Naive thymus-derived CD4-positive, alpha-beta T cell (primary cell): ENCODE measurements around the gene NPAS3. TPM values are rescaled to one million over a fixed set of nuclear protein-coding genes. Genes with fewer than 3 reads are reported as not detected.

Experiments used
- ATAC-seq: fragments of 150-1000 bp; cut with Tn5 transposase; 2 replicates; pipeline ENCODE4 v1.10.0; 2021; ENCODE audit warnings: mild to moderate bottlenecking, moderate library complexity
- CTCF ChIA-PET: fragments of 350-600 bp; sonication (Branson Sonifier 250); formaldehyde crosslinking; loops from one replicate; lab custom pipeline; 2021; ENCODE audit warnings: antibody characterized with exemption; lab: Charles Lee
- POLR2A ChIA-PET: fragments of 350-600 bp; sonication (Branson Sonifier 250); formaldehyde crosslinking; loops from one replicate; lab custom pipeline; 2021; ENCODE audit warnings: antibody characterized with exemption, inconsistent platforms; lab: Charles Lee
- DNase-seq, 9 donors: peaks; one replicate each; pipeline versions ENCODE4 v3.0.0 to v3.0.0-alpha.2; 2020 to 2022; ENCODE audit warnings: mixed read lengths in 1 of 9
- H3K27ac ChIP-seq: one replicate; pipeline ENCODE4 v1.7.0; 2013; ENCODE audit warnings: mild to moderate bottlenecking, low read depth, low read length, moderate library complexity
- H3K27me3 ChIP-seq, 2 donors: one replicate each; pipeline ENCODE4 v1.7.0; 2013; ENCODE audit warnings: low read length in 2 of 2, mild to moderate bottlenecking in 2 of 2, moderate library complexity in 2 of 2; ENCODE audit not compliant: control insufficient read depth in 2 of 2, insufficient read depth in 2 of 2
- H3K36me3 ChIP-seq, 3 experiments: 1 replicate in 2 of 3; 2 replicates in 1 of 3; pipeline ENCODE4 v1.7.0; 2013; ENCODE audit warnings: low read length in 3 of 3, mild to moderate bottlenecking in 3 of 3, moderate library complexity in 1 of 3; ENCODE audit not compliant: insufficient read depth in 3 of 3, control insufficient read depth in 2 of 3
- H3K4me1 ChIP-seq, 2 donors: one replicate each; pipeline ENCODE4 v1.7.0; 2013; ENCODE audit warnings: low read length in 2 of 2, mild to moderate bottlenecking in 2 of 2, moderate library complexity in 1 of 2; ENCODE audit not compliant: control insufficient read depth in 2 of 2, insufficient read depth in 2 of 2
- H3K4me3 ChIP-seq: 2 replicates; pipeline ENCODE4 v1.7.0; 2013; ENCODE audit warnings: mild to moderate bottlenecking, low read length
- H3K9me3 ChIP-seq, 3 experiments: 1 replicate in 2 of 3; 2 replicates in 1 of 3; pipeline ENCODE4 v1.7.0; 2013; ENCODE audit warnings: low read length in 3 of 3; ENCODE audit not compliant: control insufficient read depth in 2 of 3
- H3K27ac Mint-ChIP-seq, 9 donors: one replicate each; pipeline ENCODE4 v1.8.0; 2020 to 2022; ENCODE audit warnings: mixed read lengths in 9 of 9, mild to moderate bottlenecking in 8 of 9, moderate library complexity in 5 of 9, inconsistent platforms in 2 of 9
- H3K27me3 Mint-ChIP-seq, 5 donors: one replicate each; pipeline ENCODE4 v1.8.0; 2021 to 2022; ENCODE audit warnings: mixed read lengths in 5 of 5, mild to moderate bottlenecking in 1 of 5
- H3K36me3 Mint-ChIP-seq, 5 donors: one replicate each; pipeline ENCODE4 v1.8.0; 2020 to 2022; ENCODE audit warnings: mixed read lengths in 5 of 5, mild to moderate bottlenecking in 3 of 5, inconsistent platforms in 1 of 5
- H3K4me1 Mint-ChIP-seq, 7 donors: one replicate each; pipeline ENCODE4 v1.8.0; 2020 to 2022; ENCODE audit warnings: mixed read lengths in 7 of 7, mild to moderate bottlenecking in 3 of 7, inconsistent platforms in 1 of 7
- H3K4me3 Mint-ChIP-seq, 10 donors: one replicate each; pipeline ENCODE4 v1.8.0; 2020 to 2022; ENCODE audit warnings: mild to moderate bottlenecking in 10 of 10, mixed read lengths in 10 of 10, moderate library complexity in 6 of 10, inconsistent platforms in 2 of 10
- H3K9me3 Mint-ChIP-seq, 11 donors: one replicate each; pipeline ENCODE4 v1.8.0; 2020 to 2022; ENCODE audit warnings: mixed read lengths in 11 of 11, mild to moderate bottlenecking in 4 of 11, inconsistent platforms in 1 of 11, moderate library complexity in 1 of 11
- intact Hi-C, 2 donors: fragments of 100-400 bp; cut with micrococcal nuclease; formaldehyde crosslinking; loops; one replicate each; pipeline ENCODE4 v1.15.1; 2023
- polyA plus RNA-seq, 2 donors: library from polyadenylated mRNA; unstranded; fragments of 300-500 nt; fragmentation: Illumina TruSeq; gene quantifications; one replicate each; pipeline ENCODE4 v1.2.3, GENCODE V29; 2021
- total RNA-seq, 6 experiments: library from RNA in 5 of 6; stranded (reverse) in 5 of 6; gene quantifications; 1 replicate in 5 of 6; 2 replicates in 1 of 6; pipeline ENCODE4 v1.2.3 and lab custom pipeline; 2021 to 2026

Gene NPAS3
- total and polyA plus RNA-seq, 7 experiments from 2014 or later, result not detected

DNA sequence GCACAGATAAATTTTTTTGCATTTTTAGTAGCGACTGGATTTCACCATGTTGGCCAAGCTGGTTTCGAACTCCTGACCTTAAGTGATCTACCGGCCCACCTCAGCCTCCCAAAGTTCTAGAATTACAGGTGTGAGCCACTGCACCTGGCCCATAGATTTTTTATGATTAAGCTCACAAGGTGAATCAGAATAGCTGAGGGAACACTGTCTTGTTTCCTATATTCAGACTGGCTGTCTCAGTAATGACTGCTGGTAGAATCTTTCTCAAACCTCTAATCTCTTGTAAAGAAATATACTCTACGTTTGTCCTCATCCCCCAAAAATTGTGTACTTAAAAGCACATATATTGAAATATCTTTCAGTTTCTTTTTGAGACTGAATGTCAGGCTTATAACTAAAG is 650.1 kb downstream of the NPAS3 start:
- H3K4me3 Mint-ChIP-seq, result no peak overlapping the region
- no peaks in the 10 kb centered on the region for H3K36me3 Mint-ChIP-seq
- Histone ChIP-seq H3K27me3 (no peaks in the 10 kb centered on the region), H3K27ac (no peak overlapping the region), H3K9me3 (no peaks in the 10 kb centered on the region), H3K36me3 (no peaks in the 10 kb centered on the region), H3K4me3 (no peak overlapping the region), H3K4me1 (no peaks in the 10 kb centered on the region)
- ChIA-PET POLR2A (no interaction called here), CTCF (no interaction called here)
- ATAC-seq (no peak), DNase-seq (no peak)
- H3K4me1 Mint-ChIP-seq, result no peaks in the 10 kb centered on the region
- H3K27ac Mint-ChIP-seq, result no peak overlapping the region
- peaks cover 0 to 13% (median 0%) of the 10 kb centered on the region in 11 donors for H3K9me3 Mint-ChIP-seq
- intact Hi-C loops, result no loop called here
- peaks cover 0 to 5% (median 0%) of the 10 kb centered on the region in 5 donors for H3K27me3 Mint-ChIP-seq

DNA sequence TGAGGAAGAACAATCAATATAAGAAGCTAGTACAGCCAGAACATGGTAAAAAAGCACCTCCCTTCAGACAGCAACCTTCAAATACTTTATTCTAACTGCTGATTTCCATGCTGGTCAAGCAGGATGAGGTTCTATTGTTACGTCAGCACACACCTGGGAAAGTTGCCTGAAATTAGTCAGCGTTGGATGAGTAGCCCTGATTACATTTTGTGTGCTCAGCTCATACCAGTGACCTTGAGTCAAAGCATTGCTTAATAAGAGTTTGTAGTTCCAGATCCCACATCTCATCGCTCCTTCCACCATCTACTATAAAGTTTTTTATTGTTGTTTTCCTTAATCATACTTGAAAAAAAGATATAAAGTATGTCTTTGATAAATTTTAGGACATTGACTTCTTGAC is 650.7 kb downstream of the NPAS3 start:
- peaks cover 0 to 5% (median 0%) of the 10 kb centered on the region in 5 donors for H3K27me3 Mint-ChIP-seq
- H3K36me3 Mint-ChIP-seq, result no peaks in the 10 kb centered on the region
- ATAC-seq (no peak), DNase-seq (no peak)
- H3K4me3 Mint-ChIP-seq, result no peak overlapping the region
- ChIA-PET CTCF (no interaction called here), POLR2A (no interaction called here)
- H3K4me1 Mint-ChIP-seq, result no peaks in the 10 kb centered on the region
- no peaks in the 10 kb centered on the region for H3K27me3 ChIP-seq
- no peaks in the 10 kb centered on the region for H3K36me3 ChIP-seq
- H3K27ac Mint-ChIP-seq, result no peak overlapping the region
- H3K9me3 ChIP-seq, result no peaks in the 10 kb centered on the region
- peaks cover 0 to 13% (median 0%) of the 10 kb centered on the region in 11 donors for H3K9me3 Mint-ChIP-seq
- intact Hi-C loops, result no loop called here
- H3K4me1 ChIP-seq, result no peaks in the 10 kb centered on the region
- no peak overlapping the region for H3K27ac ChIP-seq
- H3K4me3 ChIP-seq, result no peak overlapping the region

DNA sequence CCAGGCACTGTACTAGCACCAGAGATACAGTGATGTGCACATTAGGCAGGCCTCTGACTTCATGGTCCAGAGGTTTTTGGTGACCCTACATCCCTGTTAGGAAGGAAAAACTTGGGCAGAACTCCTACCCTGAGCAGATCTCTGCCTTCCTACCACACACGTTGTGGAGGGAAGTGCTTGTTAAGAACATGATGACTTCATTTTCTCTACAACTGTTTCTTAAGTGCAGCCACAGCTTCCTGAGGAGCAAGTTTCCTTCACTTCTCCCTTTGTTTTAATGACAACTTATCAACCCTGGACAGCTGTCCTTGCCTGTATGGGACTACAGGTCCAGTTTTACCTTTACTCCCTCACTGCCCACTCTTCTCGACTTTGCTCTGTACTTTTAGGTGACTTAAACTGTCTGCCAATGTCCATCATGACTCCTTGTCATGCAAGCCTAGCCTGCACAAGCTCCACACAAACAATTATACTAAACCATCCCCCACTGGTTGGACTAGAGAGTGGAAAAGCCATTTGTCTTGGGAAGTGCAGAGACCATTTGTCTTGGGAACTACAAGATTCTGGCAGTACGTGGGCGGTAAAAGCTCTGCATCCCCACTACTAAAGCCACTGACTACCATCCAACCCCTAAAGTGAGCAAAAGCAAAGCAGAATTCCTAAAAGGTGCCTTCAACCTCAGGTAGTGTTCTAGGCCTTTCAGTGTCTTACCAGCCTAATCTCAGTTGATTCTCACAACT is 652.4 kb downstream of the NPAS3 start:
- ChIA-PET CTCF (no interaction called here), POLR2A (no interaction called here)
- Histone ChIP-seq H3K27me3 (no peaks in the 10 kb centered on the region), H3K27ac (no peak overlapping the region), H3K36me3 (no peaks in the 10 kb centered on the region), H3K9me3 (no peaks in the 10 kb centered on the region), H3K4me1 (no peaks in the 10 kb centered on the region), H3K4me3 (no peak overlapping the region)
- H3K36me3 Mint-ChIP-seq, result no peaks in the 10 kb centered on the region
- no peak overlapping the region for H3K4me3 Mint-ChIP-seq
- H3K27me3 Mint-ChIP-seq, result no peaks in the 10 kb centered on the region
- H3K27ac Mint-ChIP-seq, result no peak overlapping the region
- ATAC-seq (no peak), DNase-seq (no peak)
- peaks cover 0 to 13% (median 0%) of the 10 kb centered on the region in 11 donors for H3K9me3 Mint-ChIP-seq
- intact Hi-C loops, result no loop called here
- H3K4me1 Mint-ChIP-seq, result no peaks in the 10 kb centered on the region

- Mint-ChIP-seq H3K27me3 (peaks cover 0 to 3% (median 0%) of the 10 kb centered on the region in 5 donors), H3K36me3 (no peaks in the 10 kb centered on the region)
- no peak for ATAC-seq
These were observed 653.6 kb downstream of the NPAS3 start for GRCh38 chr14:33592297-33592696.

DNA sequence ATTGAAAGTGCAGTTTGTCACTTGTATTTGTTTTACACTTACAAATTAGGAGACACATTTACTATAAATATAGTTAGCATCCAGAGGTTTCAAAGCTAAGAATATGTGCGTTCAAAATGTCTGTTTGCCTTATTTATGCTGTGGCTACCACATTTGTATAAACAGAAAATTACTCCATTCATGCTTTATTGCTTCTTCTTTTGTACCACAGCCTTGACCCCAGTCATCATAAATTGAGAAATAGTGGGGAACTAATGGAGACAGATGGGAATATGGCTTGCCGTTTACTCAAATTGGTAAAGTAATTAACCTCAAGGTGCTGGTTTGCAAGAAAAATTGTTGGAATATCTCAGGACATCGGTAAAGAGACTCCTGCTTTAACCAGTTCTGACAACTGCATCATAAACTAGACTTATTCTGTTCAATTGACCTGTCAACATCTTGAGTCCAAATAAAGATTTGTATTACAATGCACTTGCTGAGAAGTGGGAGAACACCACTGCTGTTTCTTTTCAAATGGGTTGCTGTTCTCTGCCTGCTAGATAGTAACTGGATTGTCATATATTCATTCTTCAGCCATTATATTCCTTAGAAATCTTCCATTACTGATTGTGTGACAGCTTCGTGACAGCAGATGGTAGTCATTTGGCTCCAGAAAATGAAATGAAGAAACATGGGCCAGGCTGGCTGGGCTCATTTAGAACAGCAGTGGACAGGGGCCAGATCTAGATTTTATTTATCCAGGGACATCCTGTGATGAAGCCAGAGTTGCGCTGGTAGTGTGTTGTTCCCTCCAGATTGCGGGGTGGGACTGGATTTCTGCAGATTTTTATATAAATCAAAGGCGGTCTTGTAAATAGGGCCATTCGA is 657.8 kb downstream of the NPAS3 start:
- Mint-ChIP-seq H3K4me1 (no peaks in the 10 kb centered on the region), H3K27me3 (peaks cover 0 to 8% (median 0%) of the 10 kb centered on the region in 5 donors), H3K9me3 (peaks cover 0 to 4% (median 0%) of the 10 kb centered on the region in 11 donors), H3K4me3 (no peak overlapping the region), H3K36me3 (no peaks in the 10 kb centered on the region), H3K27ac (no peak overlapping the region)
- CTCF ChIA-PET, result no interaction called here
- Histone ChIP-seq H3K9me3 (no peaks in the 10 kb centered on the region), H3K27me3 (no peaks in the 10 kb centered on the region), H3K27ac (no peak overlapping the region), H3K4me1 (no peaks in the 10 kb centered on the region), H3K36me3 (no peaks in the 10 kb centered on the region), H3K4me3 (no peak overlapping the region)
- DNase-seq (no peak), ATAC-seq (no peak)
- POLR2A ChIA-PET, result no interaction called here
- intact Hi-C loops, result no loop called here

More at GRCh38 chr14:33592297-33592696, 653.6 kb downstream of the NPAS3 start:
- H3K27me3 ChIP-seq, result no peaks in the 10 kb centered on the region
- H3K9me3 Mint-ChIP-seq, result peaks cover 0 to 13% (median 0%) of the 10 kb centered on the region in 11 donors
- H3K4me1 ChIP-seq, result no peaks in the 10 kb centered on the region
- H3K4me1 Mint-ChIP-seq, result no peaks in the 10 kb centered on the region
- intact Hi-C loops, result no loop called here
- no peak overlapping the region for H3K27ac Mint-ChIP-seq
- no peak overlapping the region for H3K4me3 ChIP-seq
- H3K27ac ChIP-seq, result no peak overlapping the region
- DNase-seq, result no peak
- no peaks in the 10 kb centered on the region for H3K9me3 ChIP-seq
- POLR2A ChIA-PET, result no interaction called here
- no peaks in the 10 kb centered on the region for H3K36me3 ChIP-seq
- CTCF ChIA-PET, result no interaction called here
- H3K4me3 Mint-ChIP-seq, result no peak overlapping the region

DNA sequence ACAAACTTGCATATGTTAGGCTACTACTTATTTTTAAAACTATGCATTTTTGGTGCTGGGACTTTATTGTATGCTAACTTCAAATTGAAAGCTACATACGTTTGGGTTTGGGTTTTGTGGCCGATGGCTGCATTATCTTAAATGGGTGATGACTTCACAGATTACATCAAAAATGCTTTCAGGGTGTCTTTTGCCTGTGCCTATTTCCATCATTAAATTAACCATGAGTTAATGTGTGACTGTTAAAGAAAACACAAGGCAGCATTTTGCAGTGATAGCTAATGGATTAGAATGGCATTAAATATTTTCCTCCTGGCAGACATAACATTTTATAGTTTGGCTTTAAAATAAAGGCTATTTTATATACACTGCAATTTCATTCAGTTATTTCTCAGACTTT is 659.9 kb downstream of the NPAS3 start:
- no peaks in the 10 kb centered on the region for H3K27me3 ChIP-seq
- H3K27ac ChIP-seq, result no peak overlapping the region
- Mint-ChIP-seq H3K27ac (no peak overlapping the region), H3K36me3 (peaks cover 0 to 4% (median 0%) of the 10 kb centered on the region in 5 donors), H3K4me1 (no peaks in the 10 kb centered on the region), H3K4me3 (no peak overlapping the region), H3K9me3 (peaks cover 0 to 8% (median 0%) of the 10 kb centered on the region in 11 donors), H3K27me3 (peaks cover 0 to 15% (median 0%) of the 10 kb centered on the region in 5 donors)
- ATAC-seq (no peak), DNase-seq (no peak)
- H3K4me3 ChIP-seq, result no peak overlapping the region
- POLR2A ChIA-PET, result no interaction called here
- H3K36me3 ChIP-seq, result no peaks in the 10 kb centered on the region
- H3K9me3 ChIP-seq, result no peaks in the 10 kb centered on the region
- CTCF ChIA-PET, result no interaction called here
- H3K4me1 ChIP-seq, result no peaks in the 10 kb centered on the region
- intact Hi-C loops, result no loop called here
